ENCODE results near the gene GFRA1.

DNA sequence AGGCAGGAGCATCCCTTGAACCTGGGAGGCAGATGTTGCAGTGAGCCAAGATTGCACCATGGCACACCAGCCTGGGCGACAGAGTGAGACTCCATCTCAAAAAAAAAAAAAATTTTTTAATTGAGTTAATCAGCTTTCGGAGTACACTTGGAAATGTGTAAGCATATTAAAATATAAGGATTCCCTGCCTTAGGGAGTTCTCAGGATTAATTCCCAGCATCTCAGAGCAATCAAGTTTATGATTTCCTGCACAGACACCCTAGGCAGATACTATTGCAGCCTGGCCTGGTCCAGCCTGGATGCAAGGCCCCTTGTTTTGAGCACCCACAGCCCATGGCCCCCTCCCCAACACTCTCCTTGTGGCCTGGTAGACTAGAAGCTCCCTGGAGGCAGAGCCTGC is 39.8 kb downstream of the GFRA1 start:
- TF ChIP-seq ZNF146 (tag by site-specific recombination; IDR thresholded peaks at IDR 0.05) (no peak), ZNF670 (tag by site-specific recombination; IDR thresholded peaks at IDR 0.05; ENCODE audit: low read depth) (no peak), ZNF76 (tag by site-specific recombination; IDR thresholded peaks at IDR 0.05; ENCODE audit: borderline replicate concordance, low read depth) (no peak), ZNF274 (IDR thresholded peaks at IDR 0.05; ENCODE audit: low read length) (no peak), ZNF274 (tag by site-specific recombination; IDR thresholded peaks at IDR 0.05; ENCODE audit: borderline replicate concordance) (no peak), ZNF214 (tag by site-specific recombination; IDR thresholded peaks at IDR 0.05; ENCODE audit: borderline replicate concordance) (no peak), ZNF24 (tag by site-specific recombination; IDR thresholded peaks at IDR 0.05) (no peak), ZNF776 (tag by site-specific recombination; IDR thresholded peaks at IDR 0.05; ENCODE audit: borderline replicate concordance) (no peak), YY1 (tag by site-specific recombination; IDR thresholded peaks at IDR 0.05) (no peak), ZNF629 (tag by site-specific recombination; IDR thresholded peaks at IDR 0.05) (no peak), WT1 (tag by site-specific recombination; IDR thresholded peaks at IDR 0.05) (no peak), GLI4 (tag by site-specific recombination; IDR thresholded peaks at IDR 0.05) (no peak)
- TF ChIP-seq, protein P1, sequence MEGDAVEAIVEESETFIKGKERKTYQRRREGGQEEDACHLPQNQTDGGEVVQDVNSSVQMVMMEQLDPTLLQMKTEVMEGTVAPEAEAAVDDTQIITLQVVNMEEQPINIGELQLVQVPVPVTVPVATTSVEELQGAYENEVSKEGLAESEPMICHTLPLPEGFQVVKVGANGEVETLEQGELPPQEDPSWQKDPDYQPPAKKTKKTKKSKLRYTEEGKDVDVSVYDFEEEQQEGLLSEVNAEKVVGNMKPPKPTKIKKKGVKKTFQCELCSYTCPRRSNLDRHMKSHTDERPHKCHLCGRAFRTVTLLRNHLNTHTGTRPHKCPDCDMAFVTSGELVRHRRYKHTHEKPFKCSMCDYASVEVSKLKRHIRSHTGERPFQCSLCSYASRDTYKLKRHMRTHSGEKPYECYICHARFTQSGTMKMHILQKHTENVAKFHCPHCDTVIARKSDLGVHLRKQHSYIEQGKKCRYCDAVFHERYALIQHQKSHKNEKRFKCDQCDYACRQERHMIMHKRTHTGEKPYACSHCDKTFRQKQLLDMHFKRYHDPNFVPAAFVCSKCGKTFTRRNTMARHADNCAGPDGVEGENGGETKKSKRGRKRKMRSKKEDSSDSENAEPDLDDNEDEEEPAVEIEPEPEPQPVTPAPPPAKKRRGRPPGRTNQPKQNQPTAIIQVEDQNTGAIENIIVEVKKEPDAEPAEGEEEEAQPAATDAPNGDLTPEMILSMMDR (tag by site-specific recombination; IDR thresholded peaks at IDR 0.05): no peak
- TF ChIP-seq, protein P2, sequence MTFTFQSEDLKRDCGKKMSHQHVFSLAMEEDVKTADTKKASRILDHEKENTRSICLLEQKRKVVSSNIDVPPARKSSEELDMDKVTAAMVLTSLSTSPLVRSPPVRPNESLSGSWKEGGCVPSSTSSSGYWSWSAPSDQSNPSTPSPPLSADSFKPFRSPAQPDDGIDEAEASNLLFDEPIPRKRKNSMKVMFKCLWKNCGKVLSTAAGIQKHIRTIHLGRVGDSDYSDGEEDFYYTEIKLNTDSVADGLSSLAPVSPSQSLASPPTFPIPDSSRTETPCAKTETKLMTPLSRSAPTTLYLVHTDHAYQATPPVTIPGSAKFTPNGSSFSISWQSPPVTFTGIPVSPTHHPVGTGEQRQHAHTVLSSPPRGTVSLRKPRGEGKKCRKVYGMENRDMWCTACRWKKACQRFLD (tag by site-specific recombination; IDR thresholded peaks at IDR 0.05): no peak
- TF ChIP-seq, protein P3, sequence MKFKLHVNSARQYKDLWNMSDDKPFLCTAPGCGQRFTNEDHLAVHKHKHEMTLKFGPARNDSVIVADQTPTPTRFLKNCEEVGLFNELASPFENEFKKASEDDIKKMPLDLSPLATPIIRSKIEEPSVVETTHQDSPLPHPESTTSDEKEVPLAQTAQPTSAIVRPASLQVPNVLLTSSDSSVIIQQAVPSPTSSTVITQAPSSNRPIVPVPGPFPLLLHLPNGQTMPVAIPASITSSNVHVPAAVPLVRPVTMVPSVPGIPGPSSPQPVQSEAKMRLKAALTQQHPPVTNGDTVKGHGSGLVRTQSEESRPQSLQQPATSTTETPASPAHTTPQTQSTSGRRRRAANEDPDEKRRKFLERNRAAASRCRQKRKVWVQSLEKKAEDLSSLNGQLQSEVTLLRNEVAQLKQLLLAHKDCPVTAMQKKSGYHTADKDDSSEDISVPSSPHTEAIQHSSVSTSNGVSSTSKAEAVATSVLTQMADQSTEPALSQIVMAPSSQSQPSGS (tag by site-specific recombination; IDR thresholded peaks at IDR 0.05; ENCODE audit: low read depth): no peak

Data from HEK293 (cell line).